GM18499 (cell line): ENCODE measurements around the gene CISD2.
"Not testable (repeated sequence)": the region's sequence is repeated elsewhere in the genome, so short reads cannot be mapped to it uniquely, and the experiment has no call there.

ENCODE experiments used
- ATAC-seq: cut with Tn5 transposase; IDR thresholded peaks from one replicate; pipeline ENCODE4 v1.9.1; 2021; ENCODE audit warnings: moderate number of reproducible peaks; ENCODE audit not compliant: insufficient read depth, unreplicated experiment

Gene CISD2

DNA sequence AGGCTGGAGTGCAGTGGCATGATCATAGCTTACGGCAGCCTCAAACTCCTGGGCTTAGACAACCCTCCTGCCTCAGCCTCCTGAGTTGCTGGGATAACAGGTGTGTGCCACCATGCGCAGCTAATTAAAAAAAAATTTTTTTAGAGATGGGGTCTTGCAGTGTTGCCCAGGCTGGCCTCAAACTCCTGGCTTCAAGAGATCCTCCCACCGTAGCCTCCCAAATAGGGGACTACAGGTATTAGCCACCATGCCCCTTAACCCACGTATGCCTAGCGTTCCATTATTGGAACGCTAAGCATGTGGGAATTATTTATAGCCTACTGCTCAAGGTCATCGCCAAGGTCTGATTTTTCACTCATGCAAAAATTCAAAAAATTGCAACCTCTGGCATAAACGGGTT, 21.1 kb upstream of the CISD2 start:
- ATAC-seq: no peak

DNA sequence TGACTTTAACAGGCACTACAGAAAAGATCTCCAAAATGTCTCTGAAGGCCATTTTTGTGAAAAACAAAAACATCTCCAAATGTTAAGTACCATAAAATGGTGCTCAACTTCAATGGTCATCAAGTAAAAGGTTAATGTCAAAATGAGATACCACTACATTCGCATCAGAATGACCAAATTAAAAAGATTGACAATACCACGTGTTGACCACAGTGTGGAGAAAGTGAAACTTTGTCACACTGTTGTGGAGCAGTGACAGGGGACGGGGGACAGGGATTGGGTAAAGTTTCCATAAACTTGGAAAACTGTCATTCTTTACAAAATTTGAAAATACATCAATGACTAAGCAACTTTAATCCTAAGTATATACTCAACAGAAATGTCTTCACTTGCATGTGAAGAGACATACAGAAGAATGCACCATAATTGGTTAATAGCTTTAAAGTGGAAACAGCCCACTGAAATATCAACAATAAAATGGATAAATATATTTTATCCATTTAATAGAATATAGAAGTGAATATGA, 19.1 kb upstream of the CISD2 start:
- no peak for ATAC-seq

DNA sequence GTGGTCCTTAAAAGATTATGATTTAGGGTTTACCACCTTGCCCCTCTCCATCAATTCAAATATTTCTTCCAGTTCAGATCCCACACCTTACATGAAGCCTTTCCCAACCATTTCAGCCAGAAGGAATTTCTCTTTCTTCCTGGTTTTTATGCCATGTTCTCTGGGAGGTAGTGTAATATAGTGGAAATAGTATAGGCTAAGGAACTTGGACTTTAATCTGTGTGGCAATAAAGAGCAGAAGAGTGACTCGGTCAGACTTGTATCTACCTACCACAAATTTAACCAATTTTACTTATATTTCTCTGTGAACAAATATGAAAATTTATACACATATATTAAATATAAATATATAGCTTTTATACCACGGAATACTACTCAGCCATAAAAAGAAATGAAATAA, 18.4 kb upstream of the CISD2 start:
- ATAC-seq: no peak

DNA sequence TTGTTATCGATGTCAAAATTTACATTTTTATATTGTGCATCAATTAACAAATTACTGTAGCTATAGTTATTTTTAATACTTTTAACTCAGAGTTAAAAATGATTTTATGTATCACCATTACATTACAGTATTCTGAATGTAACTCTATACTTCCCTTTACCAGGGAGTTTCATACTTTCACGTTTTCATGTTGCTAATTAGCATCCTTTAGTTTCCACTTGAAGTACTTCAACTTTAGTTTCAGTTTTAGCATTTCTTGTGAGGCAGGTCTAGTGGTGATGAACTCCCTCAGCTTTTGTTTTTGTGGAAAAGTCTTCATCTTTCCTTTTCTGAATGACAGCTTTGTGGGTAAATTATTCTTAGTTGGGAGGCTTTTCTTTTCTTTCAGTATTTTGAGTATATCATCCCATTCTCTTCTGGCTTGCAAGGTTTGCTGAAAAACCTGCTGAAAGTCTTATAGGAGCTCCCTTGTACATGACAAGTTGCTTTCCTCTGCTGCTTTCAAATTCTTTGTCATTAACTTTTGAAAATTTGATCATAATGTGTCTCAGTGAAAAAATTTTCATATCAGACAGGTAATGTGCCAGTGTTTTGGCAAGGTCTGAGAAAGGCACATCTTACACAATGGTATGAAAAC, 9.8 kb upstream of the CISD2 start:
- ATAC-seq: no peak

DNA sequence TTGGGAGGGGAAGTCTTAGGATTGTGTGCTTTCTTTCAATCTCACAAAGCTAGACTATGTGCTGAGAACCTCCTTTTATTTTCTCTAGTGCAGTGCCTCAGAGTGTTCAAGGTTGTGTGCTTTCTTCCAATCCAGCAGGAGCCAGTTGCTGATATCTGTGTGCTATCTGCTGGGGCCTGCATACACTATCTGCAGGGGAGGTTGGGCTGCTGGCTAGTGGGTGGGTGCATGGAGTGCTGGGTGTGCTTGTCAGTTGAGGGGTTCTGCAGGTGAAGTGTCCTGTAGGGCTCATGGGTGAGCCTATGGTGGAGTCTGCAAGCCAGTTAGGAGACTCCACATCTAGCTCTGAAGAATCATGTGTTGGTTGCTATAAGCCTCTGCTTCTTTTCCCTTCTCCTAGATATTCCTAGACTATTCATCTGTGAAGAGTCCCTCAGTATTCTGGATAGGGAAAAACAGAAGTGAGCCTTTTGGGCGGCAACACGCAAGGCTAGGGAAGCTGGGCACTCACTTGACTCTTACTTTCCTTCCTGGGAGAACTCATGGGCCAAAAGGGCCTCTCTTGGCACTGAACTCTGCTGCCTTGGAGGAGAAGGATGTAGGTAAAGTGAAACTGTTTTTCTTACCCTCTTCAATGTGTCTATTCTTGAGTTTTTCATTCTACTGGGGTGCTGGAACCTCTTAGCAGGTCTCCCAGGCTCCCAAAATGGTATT, 8.0 kb upstream of the CISD2 start:
- ATAC-seq: no peak

DNA sequence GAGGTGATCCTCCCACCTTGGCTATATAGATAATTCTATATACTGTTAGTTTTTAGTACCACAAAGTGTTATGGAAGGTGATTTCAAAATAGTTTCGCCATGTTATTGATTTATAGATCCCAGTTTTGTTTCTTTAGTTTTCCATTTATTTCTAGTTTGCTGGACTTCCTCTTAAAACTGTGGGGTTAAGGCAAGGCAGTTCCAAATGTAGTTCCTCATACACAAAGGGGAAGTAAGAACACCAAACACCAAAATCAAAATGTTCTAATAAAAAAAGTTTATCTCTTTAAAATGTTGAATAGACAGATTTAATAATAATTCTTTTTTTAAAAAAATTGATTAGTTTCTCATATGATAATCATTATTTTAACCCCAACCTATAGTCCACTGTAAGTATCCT, 6.8 kb upstream of the CISD2 start:
- no peak for ATAC-seq

DNA sequence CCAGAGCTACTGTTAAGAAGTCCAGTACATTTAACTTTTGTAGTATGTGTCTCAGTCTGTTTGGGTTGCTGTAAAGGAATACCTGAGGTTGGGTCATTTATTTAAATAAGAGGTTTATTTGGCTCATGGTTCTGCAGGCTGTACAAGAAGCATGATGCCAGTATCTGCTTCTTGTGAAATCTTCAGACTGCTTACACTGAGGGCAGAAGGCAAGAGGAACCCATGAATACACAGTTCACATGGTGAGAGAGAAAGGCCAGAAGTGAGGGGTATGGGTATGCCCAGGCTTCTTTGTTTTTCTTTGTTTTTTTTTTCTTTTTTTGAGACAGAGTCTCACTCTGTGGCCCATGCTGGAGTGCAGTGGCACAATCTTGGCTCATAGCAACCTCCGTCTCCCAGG, 6.0 kb upstream of the CISD2 start:
- no peak for ATAC-seq

DNA sequence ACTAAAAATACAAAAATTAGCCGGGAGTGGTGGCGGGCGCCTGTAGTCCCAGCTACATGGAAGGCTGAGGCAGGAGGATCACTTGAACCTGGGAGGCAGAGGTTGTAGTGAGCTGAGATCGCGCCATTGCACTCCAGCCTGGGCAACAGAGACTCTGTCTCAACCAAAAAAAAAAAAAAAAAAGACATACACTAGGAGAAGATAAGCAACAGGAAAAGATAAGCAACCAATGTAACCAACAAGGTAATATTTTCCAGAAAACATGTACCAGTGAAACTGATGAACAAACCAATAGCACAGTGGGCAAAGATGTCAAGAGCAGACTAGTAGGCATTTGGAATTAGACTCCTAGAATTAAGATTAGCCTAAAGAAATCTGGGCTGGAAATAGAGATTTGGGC, 3.5 kb upstream of the CISD2 start:
- ATAC-seq: not testable (repeated sequence)

DNA sequence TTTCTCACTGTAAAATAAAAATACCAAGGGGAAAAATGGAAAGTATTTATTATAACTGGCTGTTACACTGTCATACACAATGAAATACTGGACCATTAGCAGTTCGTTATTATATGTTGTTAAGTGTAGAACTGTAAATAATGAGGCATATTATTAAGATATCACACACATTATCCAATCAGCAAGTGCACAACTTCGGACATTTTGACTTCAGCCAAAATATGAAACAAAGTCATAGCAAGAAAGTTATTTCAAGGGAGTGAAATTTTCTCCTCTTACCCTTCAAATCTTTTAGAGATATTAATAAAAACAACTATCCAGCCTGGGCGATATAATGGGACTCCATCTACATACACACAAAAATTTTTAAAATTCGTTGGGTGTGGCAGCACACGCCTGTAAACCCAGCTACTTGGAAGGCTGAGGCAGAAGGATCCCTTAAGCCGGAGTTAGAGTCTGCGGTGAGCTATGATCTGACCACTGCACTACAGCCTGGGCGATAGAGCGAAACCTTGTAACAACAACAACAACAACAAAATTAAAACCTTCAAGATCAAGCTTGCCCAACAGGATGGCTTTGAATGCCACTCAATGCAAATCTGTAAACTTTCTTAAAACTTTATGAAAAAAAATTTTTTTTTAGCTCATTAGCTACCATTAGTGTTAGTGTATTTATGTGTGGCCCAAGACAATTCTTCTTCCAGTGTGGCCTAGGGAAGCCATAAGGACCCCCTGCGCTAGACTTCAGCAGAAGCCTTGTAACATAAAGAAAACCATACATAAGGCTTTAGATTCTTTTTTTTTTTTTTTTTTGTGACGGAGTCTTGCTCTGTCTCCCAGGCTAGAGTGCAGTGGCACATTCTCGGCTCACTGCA, 1.3 kb upstream of the CISD2 start:
- no peak for ATAC-seq

DNA sequence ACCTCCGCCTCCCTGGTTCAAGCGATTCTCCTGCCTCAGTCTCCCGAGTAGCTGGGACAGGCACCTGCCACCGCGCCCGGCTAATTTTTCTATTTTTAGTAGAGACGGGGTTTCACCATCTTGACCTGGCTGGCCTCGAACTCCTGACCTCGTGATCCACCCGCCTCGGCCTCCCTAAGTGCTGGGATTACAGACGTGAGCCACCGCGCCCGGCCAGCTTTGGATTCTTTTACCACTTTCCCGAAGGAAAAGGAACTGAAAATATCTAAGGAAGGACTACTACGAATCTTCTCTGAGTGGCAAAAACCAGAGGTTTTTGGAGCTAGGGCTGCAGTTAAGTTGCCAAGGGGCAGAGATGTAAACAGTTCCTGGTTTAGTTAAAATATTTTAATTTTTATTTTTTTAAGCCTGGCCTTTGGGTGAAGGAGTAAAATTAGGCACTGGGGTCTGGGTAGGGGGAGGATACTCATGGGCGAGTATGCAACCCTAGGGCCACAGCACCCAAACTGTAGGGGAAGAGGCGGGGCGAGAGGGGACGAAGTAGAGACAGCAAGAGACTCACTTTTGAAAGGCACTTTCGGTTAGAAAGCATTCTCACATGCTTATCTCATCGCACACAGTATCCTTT, 525 bp upstream of the CISD2 start:
- ATAC-seq: no peak

DNA sequence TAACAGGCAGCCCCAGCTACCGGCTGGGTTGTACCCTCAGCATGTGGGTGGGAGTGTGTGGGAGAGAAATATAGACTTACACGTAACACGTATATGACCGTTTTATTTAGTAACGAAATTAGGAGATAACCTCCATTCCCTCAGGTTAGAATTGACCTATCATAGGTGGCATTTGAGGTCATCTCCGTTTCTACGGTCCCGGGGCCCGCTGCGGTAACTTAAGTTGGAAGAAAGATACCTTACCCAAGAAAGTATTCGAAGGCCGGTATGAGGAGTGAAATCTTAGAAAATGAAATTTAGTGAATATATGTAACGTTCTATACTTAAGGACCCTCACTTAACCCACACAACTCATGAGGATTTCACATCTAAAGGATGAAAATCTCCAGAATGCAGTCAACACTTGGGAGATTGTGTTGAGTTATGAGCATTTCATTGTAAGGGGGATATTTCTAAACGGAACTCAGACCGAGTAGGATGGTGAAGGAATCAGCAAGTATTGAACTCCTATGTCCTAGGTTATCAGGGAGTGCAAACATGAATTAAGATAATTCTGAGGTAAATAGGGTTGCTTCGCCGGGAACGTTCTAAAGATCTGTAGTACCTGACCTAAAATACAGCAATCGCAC, 891 bp downstream of the CISD2 start:
- peak; percentile 8 for ATAC-seq

DNA sequence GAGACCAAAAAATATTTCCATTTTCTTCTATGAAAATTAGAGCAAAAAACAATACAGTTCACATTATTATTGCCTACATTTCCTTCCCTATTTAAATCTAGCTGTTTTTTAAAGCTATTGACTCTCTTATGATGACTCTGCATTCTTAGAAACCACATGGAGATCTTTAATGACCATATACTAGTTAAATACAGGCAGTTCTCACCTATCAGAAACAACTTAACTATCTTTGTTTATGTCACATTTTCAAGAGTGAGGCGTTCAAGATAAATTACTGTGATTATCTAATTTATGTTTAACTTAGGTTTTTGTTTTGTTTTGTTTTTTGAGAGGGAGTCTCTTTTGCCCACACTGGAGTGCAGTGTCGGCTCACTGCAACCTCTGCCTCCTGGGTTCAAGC, 3.0 kb downstream of the CISD2 start:
- ATAC-seq: no peak

DNA sequence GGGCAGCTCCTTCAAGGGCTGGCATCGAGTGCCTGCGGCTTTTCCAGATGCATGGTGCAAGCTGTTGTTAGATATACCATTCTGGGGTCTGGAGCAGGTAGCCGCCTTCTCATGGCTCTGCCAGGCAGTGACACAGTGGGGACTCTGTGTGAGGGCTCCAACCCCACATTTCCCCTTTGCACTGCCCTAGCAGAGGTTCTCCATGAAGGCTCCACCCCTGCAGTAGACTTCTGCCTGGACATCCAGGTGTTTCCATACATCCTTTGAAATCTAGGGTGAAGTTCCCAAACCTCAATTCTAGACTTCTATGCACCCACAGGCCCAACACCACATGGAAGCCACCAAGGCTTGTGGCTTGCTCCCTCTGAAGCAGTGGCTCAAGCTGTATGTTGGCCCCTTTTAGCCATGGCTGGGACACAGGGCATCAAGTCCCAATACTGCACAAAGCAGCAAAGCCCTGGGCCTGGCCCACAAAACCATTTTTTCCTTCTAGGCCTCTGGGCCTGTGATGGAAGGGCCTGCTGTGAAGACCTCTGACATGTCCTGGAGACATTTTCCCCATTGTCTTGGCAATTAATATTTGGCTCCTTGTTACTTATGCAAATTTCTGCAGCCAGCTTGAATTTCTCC, 8.8 kb downstream of the CISD2 start:
- ATAC-seq: not testable (repeated sequence)

DNA sequence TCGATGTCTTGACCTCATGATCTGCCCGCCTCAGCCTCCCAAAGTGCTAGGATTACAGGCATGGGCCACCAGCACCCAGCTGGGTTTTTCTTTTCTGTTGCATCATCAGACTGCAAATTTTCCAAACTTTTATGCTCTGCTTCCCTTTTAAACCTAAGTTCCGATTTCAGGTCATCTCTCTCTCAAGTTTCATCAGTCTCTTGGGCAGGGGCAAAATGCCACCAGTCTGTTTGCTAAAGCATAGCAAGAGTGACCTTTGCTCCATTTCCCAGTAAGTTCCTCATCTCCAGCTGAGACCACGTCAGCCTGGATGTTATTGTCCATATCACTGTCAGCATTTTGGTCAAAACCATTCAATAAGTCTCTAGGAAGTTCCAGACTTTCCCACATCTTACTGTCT, 9.6 kb downstream of the CISD2 start:
- ATAC-seq: not testable (repeated sequence)

DNA sequence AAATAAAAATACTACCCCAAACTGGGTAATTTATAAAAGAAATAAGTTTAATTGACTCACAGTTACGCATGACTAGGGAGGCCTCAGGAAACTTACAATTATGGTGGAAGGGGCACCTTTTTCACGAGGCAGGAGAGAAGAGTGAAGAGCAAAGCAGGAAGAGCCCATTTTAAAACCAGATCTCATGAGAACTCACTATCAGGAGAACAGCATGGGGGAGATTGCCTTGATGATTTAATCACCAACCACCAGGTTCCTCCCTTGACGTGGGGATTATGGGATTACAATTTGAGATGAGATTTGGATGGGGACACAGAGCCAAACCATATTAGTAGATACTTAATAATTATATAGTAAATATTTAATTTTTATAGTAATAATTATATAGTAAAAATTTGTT, 10.1 kb downstream of the CISD2 start:
- no peak for ATAC-seq

DNA sequence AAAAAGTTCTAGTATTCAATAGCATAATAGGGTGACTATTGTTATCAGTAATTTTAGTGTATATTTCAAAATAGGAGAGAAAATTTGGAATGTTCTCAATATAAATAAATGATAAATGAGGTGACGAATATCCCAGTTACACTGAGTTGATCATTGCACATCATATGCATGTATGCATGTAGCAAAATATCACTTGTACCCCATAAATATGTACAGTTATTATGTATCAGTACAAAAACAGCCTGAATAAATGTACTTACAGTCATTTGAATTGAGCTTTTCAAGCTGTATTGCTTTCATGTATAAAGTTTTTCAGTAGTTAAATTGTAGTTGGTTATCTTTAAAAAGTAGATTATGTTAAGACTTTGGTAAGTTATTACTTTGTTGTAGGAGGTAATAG, 12.6 kb downstream of the CISD2 start:
- ATAC-seq: no peak

DNA sequence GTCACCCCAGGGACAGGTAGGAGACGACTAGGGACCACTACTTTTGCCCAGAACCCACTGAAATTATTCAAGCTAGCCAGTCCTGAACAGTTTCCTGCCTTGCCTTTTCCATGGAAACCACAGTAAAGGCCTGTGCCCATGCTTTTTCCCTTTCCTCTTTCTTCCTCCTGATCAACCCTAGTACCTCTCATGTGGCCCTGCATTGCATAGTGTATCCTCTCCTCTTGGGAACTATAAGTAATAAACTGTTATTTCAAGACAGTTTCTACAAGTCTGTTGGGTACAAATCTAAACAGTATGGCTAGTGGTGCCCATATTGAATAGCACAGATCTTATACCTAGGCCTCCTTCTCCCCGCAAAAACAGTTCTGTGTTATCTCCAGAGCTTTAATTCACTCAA, 14.5 kb downstream of the CISD2 start:
- no peak for ATAC-seq

DNA sequence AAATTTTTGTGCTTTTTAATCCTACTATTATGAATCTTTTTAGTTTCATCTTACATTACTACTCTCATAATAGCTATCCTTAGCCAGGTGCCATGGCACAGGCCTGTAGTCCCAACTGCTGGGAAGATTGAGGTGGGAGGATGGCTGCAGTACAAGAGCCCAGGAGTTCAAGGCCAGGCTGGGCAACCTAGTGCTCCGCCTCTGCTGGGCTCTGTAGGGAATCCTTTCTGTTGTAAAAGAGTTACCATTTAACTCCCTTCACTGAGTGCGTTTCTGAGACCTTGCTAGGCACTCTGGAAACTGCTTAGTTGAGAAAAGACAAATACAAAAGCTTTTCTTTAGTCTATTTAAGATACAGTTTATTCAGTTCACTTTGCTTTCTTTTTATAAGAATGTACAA, 19.8 kb downstream of the CISD2 start:
- not testable (repeated sequence) for ATAC-seq

DNA sequence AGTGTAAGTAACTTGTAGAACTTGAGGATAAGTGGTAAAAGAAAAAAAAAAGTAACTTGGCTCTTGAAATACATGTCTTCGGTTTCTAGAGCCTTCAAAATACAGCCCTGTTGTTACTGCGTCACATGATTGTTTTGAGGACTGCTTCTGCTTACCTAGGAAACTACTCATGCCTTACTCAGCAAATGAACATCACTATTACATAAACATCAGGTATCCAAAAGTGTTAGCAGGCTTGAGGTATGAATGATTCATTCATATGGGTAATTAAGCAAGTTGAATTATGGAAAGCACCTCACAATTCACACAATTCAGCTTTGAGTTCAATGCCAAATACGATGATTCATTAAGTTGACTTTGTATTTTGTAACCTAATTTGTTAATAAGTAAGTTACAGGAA, 21.1 kb downstream of the CISD2 start:
- ATAC-seq: not testable (repeated sequence)

DNA sequence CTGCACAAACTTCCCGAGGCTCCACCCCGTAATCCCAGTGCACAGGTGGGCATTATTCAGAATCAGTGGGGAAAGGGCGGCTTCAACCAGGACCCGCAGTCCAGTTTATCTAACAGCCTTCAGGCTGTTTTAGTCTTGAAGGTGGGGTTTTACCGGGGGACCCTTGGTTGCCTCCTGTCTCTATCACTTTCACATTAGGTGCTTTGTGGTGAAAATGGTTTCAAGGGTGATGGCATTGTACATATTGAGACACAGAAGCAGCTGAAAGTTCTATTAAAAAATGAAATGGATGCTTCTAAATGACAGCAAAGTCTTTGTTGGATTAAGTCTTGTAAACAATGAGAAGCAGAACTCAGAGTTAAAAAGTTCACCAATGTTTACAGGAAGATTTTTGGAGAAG, 27.8 kb downstream of the CISD2 start:
- not testable (repeated sequence) for ATAC-seq
